NCI-H128 (cell line): Measurements from ENCODE around the gene VASP.

ENCODE experiments used
- DNase-seq: peaks from one replicate; lab custom pipeline; 2025; ENCODE audit not compliant: unreplicated experiment; lab: John Stamatoyannopoulos, UW

VASP gene

GRCh38 chr19:45514376-45515051 is 7.2 kb downstream of the VASP start:
- DNase-seq, result no peak

DNA sequence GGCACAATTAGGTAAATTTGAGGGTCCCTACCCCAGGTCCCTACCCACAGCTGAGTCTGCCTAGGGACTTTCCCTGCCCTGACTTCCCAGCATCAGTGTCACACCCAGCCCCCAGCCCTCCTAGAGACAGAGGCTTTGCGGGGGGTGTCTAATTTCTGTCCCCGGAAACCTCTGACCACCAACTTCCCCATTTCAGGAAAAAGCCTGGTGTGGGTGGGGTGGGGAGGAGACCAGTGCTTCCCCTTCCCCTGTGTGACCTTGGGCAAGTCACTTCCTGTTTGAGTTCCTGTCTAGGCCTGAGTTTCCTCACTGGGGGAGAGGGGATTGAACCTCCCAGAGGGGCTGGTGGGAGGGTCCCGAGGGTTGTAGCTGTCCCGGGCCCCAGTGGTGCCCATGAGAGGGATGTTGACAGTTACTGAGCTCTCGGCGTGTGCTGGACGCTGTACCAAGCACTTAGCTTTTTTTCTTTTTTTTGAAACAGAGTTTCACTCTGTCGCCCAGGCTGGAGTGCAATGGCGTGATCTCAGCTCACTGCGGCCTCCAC is 7.9 kb downstream of the VASP start:
- no peak for DNase-seq

DNA sequence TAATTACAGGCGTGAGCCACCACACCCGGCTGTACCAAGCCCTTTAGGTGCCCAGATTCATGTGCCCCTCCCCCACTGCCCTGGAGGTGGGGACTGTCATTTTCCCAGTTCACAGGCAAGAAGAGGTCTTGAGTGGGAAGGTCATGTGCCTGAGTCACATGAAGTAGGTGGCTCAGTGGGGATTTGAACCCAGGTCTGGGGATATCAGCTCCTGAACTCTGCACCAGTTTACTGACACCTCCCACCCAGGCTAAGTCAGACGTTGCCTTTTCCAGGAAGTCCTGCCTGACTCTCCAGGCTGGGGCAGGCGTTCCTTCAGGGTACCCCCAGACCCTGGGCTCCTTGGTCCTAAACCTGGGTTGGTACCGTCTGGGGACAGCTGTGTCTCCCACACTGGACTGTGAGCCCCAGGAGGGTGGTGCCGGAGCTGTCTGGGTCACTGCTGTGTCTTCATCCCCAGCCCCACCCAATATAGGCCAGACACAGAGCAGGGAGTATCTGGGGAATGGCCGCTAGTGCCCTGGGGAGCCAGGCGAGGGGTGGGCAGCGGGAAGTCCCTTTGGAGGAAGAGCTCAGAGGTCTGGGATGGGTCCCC is 8.6 kb downstream of the VASP start:
- DNase-seq, result no peak

DNA sequence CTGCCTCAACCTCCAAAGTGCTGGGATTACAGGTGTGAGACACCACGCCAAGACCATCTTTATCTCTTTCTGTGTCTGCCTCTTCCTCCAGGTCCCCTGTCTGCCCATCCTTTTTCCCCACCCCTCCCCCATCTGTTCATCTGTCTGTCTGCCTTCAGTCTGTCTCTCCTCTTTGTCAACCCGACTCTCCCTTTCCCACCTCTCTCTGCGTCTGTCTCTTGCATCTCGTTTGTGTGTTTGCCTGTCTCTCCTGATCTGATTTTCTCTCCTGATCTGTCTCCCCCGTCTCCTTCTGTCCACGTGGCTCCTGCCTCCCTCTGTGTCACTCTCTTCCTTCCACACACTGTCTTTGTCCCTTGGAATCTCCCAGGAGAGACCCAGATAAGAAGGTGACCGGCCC is 10.0 kb downstream of the VASP start:
- DNase-seq, result no peak

DNA sequence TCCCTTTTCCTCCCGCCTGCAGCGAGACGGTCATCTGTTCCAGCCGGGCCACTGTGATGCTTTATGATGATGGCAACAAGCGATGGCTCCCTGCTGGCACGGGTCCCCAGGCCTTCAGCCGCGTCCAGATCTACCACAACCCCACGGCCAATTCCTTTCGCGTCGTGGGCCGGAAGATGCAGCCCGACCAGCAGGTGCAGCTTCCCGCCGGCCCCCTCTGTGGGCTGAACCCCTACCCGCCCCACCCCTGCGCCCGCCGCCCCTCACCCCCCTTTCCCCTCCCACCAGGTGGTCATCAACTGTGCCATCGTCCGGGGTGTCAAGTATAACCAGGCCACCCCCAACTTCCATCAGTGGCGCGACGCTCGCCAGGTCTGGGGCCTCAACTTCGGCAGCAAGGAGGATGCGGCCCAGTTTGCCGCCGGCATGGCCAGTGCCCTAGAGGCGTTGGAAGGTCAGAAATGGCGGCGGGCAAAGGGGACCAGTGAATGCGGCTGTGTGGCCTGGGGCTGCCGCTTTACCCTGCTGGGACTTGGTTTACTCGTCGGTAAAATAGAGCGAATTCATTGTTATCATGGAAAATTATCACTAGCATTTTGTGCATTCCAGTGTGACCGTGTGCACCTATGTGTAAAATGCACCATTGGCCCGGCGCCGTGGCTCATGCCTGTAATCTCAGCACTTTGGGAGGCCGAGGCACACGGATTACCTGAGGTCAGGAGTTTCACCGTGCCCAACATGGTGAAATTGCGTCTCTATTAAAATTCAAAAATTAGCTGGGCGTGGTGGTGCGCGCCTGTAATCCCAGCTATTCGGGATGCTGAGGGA is 10.6 kb downstream of the VASP start:
- no peak for DNase-seq

GRCh38 chr19:45518469-45518826 is 11.2 kb downstream of the VASP start:
- DNase-seq, result no peak

GRCh38 chr19:45522010-45522941 is 15.0 kb downstream of the VASP start:
- DNase-seq, result no peak

- DNase-seq, result peak; percentile 41
Observed at GRCh38 chr19:45523642-45524256, 16.5 kb downstream of the VASP start.

- DNase-seq, result no peak
Observed at GRCh38 chr19:45524575-45525129, 17.4 kb downstream of the VASP start.

DNA sequence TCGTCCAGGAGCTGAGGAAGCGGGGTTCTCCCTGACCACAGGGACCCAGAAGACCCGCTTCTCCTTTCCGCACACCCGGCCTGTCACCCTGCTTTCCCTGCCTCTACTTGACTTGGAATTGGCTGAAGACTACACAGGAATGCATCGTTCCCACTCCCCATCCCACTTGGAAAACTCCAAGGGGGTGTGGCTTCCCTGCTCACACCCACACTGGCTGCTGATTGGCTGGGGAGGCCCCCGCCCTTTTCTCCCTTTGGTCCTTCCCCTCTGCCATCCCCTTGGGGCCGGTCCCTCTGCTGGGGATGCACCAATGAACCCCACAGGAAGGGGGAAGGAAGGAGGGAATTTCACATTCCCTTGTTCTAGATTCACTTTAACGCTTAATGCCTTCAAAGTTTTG is 18.9 kb downstream of the VASP start:
- no peak for DNase-seq

DNA sequence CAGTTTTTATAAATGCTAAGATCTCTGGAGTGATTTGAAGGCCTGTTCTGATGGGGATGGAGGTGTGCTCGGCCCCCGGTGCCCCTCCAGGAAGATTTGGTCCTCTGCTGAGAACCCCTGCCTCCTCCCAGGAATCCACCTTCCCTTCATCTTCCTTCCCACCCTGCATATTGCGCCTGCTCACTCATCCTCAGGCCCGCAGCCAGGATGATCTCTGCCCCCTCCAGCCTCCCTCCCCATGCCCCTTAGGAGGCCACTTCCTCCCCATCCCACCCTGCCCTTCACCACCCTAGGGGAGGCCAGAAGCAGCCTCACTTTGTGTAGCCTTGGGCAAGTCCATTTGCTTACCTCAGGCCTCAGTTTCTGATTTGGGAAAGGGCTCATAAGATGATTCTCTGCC is 19.7 kb downstream of the VASP start:
- no peak for DNase-seq

- no peak for DNase-seq
Observed at GRCh38 chr19:45527731-45528130, 20.5 kb downstream of the VASP start.

GRCh38 chr19:45528149-45528743 is 21.0 kb downstream of the VASP start:
- DNase-seq, result no peak

DNA sequence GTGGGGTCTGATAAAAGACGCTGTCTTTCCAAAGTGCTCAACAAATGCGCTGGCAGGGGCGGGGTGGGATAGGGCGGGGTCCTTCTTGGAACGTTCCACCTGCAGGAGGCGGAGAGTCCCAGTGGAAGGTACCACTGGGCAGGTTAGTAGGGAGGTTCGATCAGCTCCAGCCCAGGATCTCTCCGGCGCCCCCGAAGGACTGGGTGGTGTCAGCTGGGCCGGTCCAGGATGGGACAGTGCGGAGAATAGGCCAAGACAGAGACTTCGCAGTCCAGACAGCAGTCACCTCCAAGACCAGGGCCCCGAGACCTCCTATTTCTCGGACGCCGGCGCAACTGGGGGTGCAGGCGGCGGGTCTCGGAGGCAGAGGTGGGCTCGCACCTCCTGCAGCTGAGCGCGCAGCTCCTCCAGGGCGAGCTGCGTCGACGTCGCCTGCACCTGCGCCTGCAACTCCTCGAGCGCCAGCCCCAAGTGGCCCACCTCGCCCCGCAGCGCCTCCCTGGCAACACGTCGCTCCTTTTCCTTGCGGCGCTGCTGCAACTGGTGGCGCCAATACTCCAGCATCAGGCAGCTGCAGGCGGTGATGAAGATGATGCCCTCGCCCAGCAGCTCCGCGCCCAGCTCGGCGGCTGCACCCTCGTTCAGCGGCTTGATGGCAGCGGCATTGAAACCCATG is 21.6 kb downstream of the VASP start:
- peak; percentile 50 for DNase-seq

DNA sequence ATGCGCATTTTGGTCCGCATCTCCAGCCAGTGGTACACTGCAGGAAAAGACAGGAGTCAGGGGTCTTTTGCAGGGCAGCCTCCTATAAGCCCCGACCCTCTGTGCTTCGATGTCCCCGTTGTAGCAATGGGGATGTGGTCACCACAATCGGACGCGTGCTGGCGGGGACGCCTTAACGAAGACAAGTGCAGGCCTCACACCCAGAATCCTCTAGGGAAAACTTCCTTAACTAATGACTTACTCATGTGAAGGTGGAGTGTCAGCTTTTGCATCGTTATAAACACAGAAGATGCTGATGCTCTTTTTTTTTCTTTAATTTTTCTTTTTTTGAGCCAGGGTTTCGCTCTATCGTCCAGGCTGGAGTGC is 22.1 kb downstream of the VASP start:
- DNase-seq, result no peak

GRCh38 chr19:45531349-45531748 is 24.1 kb downstream of the VASP start:
- no peak for DNase-seq

GRCh38 chr19:45539459-45539858 is 32.2 kb downstream of the VASP start:
- no peak for DNase-seq

DNA sequence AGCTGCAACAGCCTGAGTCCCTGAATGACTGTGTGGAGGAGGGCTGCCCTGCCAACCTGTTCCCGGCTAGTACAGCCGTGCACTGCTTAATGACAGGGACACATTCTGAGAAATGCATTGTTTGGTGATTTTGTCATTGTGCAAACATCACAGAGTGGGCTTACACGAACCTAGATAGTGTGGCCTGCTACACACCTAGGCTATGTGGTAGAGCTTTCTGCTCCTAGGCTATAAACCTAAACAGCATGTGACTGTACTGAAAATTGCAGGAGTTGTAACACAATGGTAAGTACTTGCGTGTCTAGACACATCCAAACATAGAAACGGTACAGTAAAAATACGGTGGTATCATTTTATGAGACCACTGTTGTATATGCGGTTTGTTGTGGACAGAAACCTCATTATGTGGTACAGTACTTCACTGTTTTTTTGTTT is 35.0 kb downstream of the VASP start:
- no peak for DNase-seq

GRCh38 chr19:45547211-45547770 is 40.0 kb downstream of the VASP start:
- no peak for DNase-seq
